GM19455 (cell line): ENCODE data around the gene SV2C.

Experiments
- ATAC-seq: cut with Tn5 transposase; IDR thresholded peaks from one replicate; pipeline ENCODE4 v1.9.1; 2021; ENCODE audit not compliant: unreplicated experiment

The SV2C gene

GRCh38 chr5:76402251-76402885 is 319.2 kb downstream of the SV2C start:
- ATAC-seq = peak; percentile 43

- peak; percentile 52 for ATAC-seq
Observed at GRCh38 chr5:76402886-76403765, 319.9 kb downstream of the SV2C start, which contains the start of gene IQGAP2. TSS of gene IQGAP2 (plus strand) at chr5:76403285. CDS start at chr5:76403546, 261 bp downstream.
